ENCODE data around the gene FGF18. TPM values are rescaled to one million over a fixed set of nuclear protein-coding genes. Genes with fewer than 3 reads are reported as not detected.

The FGF18 gene
- total RNA-seq, 3 donors from 2014 or later = 0.37 to 1.3 (median 1.0) TPM

DNA sequence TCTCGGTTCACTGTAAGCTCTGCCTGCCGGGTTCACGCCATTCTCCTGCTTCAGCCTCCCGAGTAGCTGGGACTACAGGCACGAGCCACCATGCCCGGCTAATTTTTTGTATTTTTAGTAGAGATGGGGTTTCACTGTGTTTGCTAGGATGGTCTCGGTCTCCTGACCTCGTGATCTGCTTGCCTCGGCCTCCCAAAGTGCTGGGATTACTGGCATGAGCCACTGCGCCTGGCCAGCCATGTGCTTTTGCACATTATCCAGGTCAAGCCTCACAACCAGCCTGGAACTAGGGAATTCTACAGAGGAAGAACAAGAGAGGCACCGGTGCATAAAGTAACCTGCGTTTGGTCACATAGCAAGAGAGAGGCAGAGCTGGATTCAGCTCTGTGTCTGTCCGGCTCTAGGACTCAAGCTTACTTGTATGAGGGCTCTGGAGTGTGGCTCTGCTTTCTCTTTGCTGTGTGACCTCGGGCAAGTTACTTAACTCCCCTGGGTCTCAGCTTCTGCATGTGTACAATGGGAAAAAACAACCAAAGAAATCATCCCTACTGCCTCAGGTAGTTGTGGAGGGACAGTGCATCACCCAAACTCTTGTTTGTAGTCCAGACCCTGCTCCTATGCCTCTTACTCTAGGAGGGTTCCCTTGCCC, 6.3 kb downstream of the FGF18 start:
- Mint-ChIP-seq H3K4me1 (ENCODE audit: low read depth) (peaks cover 4% of the 10 kb centered on the region), H3K4me3 (no peak overlapping the region), H3K9me3 (no peaks in the 10 kb centered on the region), H3K27me3 (ENCODE audit: low read depth) (peaks cover 15% of the 10 kb centered on the region), H3K36me3 (ENCODE audit: insufficient read depth) (no peaks in the 10 kb centered on the region)
- ATAC-seq (no peak), DNase-seq (no peak)

DNA sequence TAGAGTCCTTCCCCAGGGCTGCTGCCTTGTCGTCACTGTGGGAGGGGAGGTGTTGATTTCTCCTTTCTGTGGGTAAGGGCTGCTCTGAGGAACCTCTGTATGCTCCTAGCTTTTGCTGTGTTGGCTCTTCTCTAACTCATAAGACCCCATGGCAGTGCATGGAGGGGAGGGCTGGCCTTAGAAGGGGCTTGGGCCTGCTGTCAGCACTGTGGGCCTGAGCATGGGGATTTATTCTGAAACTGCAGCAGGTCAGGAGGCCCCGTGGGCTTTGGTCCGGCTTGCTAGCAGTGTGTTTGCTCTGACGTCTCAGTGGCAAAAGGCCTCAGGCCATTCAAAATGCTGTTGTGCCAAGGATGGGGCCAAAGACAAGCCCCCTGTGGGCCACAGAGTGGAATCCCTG, 6.8 kb downstream of the FGF18 start:
- ATAC-seq (no peak), DNase-seq (no peak)
- H3K27me3 Mint-ChIP-seq (ENCODE audit: low read depth) = peaks cover 10% of the 10 kb centered on the region
- H3K9me3 Mint-ChIP-seq = no peaks in the 10 kb centered on the region
- no peaks in the 10 kb centered on the region for H3K36me3 Mint-ChIP-seq (ENCODE audit: insufficient read depth)
- no peak overlapping the region for H3K4me3 Mint-ChIP-seq
- H3K4me1 Mint-ChIP-seq (ENCODE audit: low read depth) = no peaks in the 10 kb centered on the region

DNA sequence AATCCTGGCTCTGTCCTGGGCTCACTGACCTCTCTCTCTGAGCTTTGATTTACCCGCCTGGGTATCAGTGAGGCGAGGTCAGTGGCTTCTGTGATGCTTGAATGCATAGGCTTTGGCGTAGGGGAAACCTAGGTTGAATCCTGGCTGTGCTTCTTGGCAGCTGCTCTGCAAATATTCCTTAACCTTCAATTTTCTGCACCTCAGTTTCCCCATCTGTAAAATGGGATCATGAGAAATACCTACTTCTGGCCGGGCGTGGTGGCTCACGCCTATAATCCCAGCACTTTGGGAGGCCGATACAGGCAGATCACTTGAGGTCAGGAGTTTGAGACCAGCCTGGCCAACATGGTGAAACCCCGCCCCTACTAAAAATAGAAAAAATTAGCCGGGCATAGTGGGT, 7.2 kb downstream of the FGF18 start:
- Mint-ChIP-seq H3K9me3 (no peaks in the 10 kb centered on the region), H3K4me3 (no peak overlapping the region), H3K27me3 (ENCODE audit: low read depth) (peaks cover 6% of the 10 kb centered on the region), H3K36me3 (ENCODE audit: insufficient read depth) (no peaks in the 10 kb centered on the region), H3K4me1 (ENCODE audit: low read depth) (no peaks in the 10 kb centered on the region)
- ATAC-seq (no peak), DNase-seq (no peak)

DNA sequence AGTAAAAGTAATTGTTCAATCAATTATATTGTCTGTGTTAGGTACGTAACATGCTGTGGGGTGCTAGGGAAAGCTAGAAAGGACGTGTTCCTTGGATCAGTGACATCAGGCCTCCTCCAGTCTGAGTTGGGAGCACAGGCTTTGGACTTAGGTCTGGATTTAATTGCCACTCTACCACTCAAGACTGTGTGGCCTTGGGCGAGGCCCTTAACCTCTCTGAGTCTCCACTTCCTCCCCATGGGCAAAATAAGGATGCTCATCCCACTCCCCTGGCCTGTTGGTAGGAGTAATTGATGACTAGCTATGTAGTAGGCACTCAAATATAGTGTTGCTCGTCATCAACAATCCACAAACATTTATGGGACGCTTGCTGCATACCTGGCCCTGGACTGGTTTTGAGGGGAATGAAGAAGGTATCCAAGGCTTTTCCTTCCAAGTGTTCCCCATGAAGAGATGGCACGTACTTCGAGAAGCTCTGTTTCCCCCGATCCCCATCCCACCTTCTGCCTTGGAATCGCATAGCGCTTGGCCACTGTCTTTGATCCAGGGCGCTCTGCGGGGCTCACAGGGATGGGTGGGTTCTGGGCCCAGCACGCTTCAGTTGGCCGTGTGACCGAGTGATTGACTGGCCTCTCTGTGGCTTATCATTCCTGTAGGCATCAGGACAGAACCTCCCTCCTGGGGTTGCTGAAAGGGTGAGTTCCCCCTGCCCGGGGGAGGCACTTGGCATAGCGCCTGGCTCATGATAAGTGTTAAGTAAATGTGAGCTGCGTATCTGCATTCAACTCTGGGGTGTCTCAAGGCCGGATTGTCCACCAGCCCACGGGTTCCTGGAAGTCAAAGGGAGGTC, 8.1 kb downstream of the FGF18 start:
- Mint-ChIP-seq H3K4me1 (ENCODE audit: low read depth) (no peaks in the 10 kb centered on the region), H3K9me3 (no peaks in the 10 kb centered on the region), H3K27me3 (ENCODE audit: low read depth) (peaks cover 1% of the 10 kb centered on the region), H3K36me3 (ENCODE audit: insufficient read depth) (no peaks in the 10 kb centered on the region), H3K4me3 (no peak overlapping the region)
- ATAC-seq = no peak
- DNase-seq = no peak

DNA sequence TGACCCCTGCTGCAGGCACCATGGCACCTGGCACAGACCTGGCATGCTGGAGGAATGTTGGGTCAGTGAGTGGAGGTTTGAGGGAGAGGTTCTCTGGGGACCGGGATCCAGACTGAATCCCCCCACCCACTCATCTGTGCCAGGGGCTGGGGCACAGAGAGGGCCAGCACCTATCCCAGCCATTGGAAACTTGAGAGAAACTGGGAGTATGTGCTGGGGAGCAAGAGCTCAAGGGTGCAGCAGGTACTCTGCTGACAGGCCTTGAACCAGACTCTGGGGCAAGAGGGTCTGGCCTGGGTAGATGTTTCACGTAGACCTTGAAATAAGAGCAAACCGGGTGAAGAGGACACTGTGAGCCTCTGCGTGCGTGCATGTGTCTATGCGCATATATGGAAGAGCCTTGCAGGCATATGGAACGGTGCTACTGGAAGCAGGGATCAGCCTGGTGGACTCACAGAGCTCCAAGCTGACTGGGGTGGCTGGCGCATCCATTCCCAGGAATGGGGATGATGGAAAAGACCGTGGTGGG, 8.8 kb downstream of the FGF18 start:
- no peak for ATAC-seq
- Mint-ChIP-seq H3K4me1 (ENCODE audit: low read depth) (no peaks in the 10 kb centered on the region), H3K36me3 (ENCODE audit: insufficient read depth) (no peaks in the 10 kb centered on the region), H3K9me3 (no peaks in the 10 kb centered on the region), H3K4me3 (no peak overlapping the region), H3K27me3 (ENCODE audit: low read depth) (peaks cover 1% of the 10 kb centered on the region)
- DNase-seq = no peak

DNA sequence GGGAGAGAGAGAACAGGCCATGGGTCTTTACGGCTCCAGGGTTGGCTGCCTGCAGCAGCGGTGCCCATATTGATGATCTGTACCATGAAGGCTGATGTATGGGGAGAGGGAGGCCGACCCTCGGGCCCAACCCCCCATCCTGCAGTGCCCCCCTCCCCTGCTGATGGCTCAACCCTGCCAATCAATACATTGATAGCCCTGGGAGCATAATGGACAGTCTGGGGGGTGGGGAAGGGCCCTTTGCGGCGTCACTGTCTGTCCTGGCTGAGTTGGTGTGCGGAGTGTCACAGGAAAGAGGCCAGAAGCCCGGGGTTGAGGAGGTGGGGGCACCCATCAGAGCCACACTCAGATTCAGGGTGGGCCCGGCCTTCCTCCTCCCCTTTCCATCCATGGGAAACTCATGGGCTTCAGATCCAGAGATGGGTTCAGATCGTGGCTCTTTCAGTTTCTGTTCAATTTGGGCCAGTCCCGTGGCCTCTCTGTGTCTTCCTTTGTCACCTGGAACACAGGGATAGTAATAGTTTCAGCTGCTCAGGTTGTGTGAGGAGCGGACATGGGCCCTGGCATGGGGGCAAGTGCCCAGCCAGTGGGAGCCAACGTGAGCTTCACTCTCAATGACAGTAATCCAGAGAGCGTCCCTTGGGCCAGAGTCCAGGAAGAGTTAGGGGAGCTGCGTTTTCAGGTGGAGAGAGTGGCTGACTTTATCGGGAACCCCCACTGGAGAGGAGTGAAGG, 9.5 kb downstream of the FGF18 start:
- no peak for DNase-seq
- no peaks in the 10 kb centered on the region for H3K4me1 Mint-ChIP-seq (ENCODE audit: low read depth)
- no peak for ATAC-seq
- H3K36me3 Mint-ChIP-seq (ENCODE audit: insufficient read depth) = no peaks in the 10 kb centered on the region
- H3K27me3 Mint-ChIP-seq (ENCODE audit: low read depth) = no peaks in the 10 kb centered on the region
- no peaks in the 10 kb centered on the region for H3K9me3 Mint-ChIP-seq
- H3K4me3 Mint-ChIP-seq = no peak overlapping the region

DNA sequence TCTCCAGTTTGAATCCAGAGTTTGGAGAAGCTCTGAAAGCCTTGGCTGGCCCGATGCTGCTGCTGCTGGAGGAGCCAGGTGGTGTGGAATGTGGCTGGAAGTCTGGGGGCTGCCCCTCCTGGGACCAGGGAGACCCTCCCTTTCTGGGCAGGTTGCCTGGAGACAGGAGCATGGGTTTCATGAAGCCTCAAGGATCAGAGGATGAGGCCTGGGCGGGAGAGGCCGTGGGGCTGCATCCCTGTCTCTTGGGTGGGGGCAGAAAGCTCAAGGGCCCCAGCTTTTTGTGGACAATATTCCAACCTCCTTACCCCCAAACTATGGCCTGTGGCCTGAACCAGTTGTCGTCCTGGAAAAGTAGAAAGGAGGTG, 10.1 kb downstream of the FGF18 start:
- no peaks in the 10 kb centered on the region for H3K4me1 Mint-ChIP-seq (ENCODE audit: low read depth)
- ATAC-seq (no peak), DNase-seq (no peak)
- no peak overlapping the region for H3K4me3 Mint-ChIP-seq
- no peaks in the 10 kb centered on the region for H3K9me3 Mint-ChIP-seq
- no peaks in the 10 kb centered on the region for H3K36me3 Mint-ChIP-seq (ENCODE audit: insufficient read depth)
- H3K27me3 Mint-ChIP-seq (ENCODE audit: low read depth) = no peaks in the 10 kb centered on the region

DNA sequence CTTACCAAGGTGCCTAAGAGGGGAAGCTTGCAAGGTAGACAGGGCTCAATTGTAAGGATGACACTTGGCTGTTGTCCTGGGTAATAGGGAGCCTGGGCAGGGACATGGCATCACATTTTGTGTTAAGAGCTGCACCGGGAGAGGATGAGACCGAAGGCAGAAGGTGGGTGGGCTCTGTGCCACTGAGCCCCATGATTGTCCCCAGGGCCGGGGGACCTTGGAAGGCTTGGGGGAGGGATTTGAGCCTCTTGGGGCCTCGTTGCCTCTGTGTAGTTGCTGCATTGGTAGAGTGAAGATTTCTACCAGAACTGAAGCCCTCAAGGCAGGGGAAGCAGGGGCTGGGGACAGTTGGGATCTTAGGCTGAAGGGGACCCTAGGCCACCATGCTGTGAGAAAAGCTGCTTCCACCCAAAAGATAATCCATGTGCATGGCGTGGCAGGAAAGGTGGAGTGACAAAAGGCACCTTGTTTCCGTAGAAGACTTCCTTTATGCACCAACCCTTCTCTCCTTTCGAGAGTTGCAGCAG, 11.9 kb downstream of the FGF18 start:
- Mint-ChIP-seq H3K9me3 (no peaks in the 10 kb centered on the region), H3K36me3 (ENCODE audit: insufficient read depth) (no peaks in the 10 kb centered on the region), H3K4me3 (no peak overlapping the region), H3K4me1 (ENCODE audit: low read depth) (no peaks in the 10 kb centered on the region), H3K27me3 (ENCODE audit: low read depth) (no peaks in the 10 kb centered on the region)
- ATAC-seq = no peak
- no peak for DNase-seq

DNA sequence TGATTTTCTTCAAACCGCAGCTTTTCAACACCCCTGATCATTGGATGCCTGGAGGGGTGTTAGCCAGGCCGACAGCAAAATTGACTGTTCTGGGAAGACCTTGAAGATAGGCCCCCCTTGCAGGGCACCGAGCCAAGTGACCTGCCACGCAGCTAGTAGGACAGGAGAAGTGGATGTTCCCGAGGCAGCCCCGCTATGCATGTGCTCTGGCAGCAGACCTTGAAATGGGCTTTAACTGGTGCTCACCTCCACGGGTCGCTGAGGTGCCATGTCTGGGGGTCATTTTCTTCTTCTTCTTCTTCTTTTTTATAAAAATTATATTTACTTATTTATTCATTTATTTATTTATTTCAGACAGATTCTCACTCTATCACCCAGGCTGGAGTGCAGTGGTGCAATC, 12.6 kb downstream of the FGF18 start:
- no peaks in the 10 kb centered on the region for H3K9me3 Mint-ChIP-seq
- H3K4me3 Mint-ChIP-seq = no peak overlapping the region
- H3K4me1 Mint-ChIP-seq (ENCODE audit: low read depth) = no peaks in the 10 kb centered on the region
- no peaks in the 10 kb centered on the region for H3K36me3 Mint-ChIP-seq (ENCODE audit: insufficient read depth)
- no peaks in the 10 kb centered on the region for H3K27me3 Mint-ChIP-seq (ENCODE audit: low read depth)
- ATAC-seq = no peak
- no peak for DNase-seq

DNA sequence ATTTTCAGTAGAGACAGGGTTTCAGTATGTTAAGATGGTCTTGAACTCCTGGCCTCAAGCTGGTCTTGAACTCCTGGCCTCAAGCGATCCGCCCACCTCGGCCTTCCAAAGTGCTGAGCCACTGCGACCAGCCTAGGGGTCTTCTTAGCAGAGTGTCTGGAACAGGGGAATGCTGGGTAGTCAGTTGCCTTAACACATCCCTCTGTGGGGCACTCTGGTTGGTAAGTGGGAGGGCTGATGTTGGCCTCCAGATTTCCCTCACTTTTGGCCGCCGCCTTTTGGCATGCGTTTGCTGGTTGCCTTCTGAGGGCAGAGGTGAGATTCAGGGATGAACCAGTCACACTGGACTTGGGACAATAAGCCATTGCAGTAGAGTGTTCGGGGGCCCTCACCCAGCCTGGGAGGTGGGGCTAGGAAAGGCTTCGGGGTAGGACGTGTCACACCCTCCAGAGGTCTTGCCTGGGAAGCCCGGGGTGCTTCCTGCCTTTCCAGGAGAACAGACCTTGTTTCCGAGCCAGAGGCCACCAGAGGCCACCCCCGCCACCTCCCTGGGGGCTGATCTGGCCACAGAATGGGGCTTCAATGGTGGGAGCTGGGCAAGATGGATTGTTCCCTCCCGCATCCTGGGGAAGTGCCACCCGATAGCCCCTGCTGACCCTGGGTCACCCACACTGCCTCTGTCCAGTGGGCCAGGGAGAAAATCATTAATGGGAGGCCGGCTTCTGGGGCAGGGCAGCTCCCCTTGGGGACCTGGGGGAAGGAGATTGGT, 13.3 kb downstream of the FGF18 start:
- no peak for DNase-seq
- no peak for ATAC-seq
- H3K27me3 Mint-ChIP-seq (ENCODE audit: low read depth) = no peaks in the 10 kb centered on the region
- no peaks in the 10 kb centered on the region for H3K4me1 Mint-ChIP-seq (ENCODE audit: low read depth)
- H3K4me3 Mint-ChIP-seq = no peak overlapping the region
- no peaks in the 10 kb centered on the region for H3K36me3 Mint-ChIP-seq (ENCODE audit: insufficient read depth)
- no peaks in the 10 kb centered on the region for H3K9me3 Mint-ChIP-seq

DNA sequence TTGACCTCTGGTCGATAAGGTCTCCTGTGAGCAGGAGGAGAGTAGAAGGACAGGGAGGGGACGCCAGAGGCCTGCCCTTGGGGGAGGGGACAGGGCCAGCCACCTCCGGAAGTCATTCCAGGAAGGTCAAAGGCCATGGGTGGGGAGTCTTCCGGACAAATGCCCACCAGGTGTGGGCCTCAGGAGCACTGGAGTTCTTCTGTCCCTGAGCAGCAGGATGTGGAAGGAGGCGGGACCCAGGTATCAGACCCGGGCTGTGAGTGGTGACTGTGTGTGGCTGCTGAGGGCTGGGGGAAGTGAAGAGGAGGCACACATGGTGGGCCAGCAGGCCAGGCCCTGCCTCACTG, 13.9 kb downstream of the FGF18 start:
- H3K36me3 Mint-ChIP-seq (ENCODE audit: insufficient read depth) = no peaks in the 10 kb centered on the region
- no peak for ATAC-seq
- DNase-seq = no peak
- H3K9me3 Mint-ChIP-seq = no peaks in the 10 kb centered on the region
- no peaks in the 10 kb centered on the region for H3K4me1 Mint-ChIP-seq (ENCODE audit: low read depth)
- no peaks in the 10 kb centered on the region for H3K27me3 Mint-ChIP-seq (ENCODE audit: low read depth)
- no peak overlapping the region for H3K4me3 Mint-ChIP-seq

DNA sequence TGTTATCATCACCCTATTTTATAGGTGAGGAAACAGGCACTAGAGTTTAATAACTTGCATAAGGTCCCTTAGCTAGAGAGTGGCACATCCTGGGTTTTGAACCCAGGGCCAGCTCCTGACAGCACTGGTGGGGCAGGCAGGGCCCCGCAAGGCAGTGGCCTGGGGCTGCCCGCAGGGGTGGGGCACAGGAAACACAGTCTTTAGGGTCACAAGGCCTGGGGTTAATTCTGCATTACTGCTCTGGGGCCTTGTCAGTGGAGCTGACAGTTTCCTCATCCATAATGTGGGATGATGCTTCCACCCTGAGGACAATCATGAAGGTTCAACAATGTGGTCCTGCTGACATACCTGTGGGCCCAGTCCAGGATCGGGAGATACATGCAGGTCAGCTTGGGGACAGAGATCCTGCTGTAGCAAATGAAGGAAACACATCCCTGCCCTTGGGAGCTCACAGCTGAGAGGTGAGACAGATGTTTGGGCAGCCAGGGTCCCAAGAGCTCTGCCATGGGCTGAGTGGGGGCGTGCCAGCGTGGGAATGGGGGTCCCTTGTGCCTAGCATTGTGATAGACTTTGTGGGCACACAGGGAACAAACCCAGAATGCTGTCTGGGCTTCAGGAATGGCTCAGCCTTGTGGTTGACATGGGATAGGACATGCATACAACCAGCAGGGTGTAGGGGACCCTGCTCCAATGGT, 14.7 kb downstream of the FGF18 start:
- Mint-ChIP-seq H3K36me3 (ENCODE audit: insufficient read depth) (no peaks in the 10 kb centered on the region), H3K4me1 (ENCODE audit: low read depth) (no peaks in the 10 kb centered on the region), H3K27me3 (ENCODE audit: low read depth) (no peaks in the 10 kb centered on the region), H3K9me3 (no peaks in the 10 kb centered on the region), H3K4me3 (no peak overlapping the region)
- ATAC-seq = no peak
- DNase-seq = no peak

DNA sequence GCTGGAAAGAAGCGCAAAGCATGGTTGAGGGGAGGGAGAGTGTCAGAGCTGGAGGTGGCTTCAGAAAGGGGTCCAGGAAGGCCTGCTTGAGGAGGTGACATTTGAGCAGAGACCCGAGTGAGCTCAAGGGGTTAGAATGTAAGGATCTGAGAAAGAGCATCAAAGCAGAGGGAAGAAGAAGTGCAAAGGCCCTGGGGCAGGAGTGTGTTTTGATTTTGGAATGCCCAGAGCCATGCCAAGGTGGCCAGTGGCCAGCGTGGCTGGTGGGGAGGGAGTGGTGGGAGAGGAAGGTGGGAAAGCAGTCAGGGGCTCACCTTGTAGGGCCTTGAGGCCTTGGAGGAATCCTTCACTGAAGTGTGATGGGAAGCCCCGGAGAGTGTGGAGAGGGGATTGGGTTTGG, 15.4 kb downstream of the FGF18 start:
- ATAC-seq (no peak), DNase-seq (no peak)
- Mint-ChIP-seq H3K36me3 (ENCODE audit: insufficient read depth) (no peaks in the 10 kb centered on the region), H3K27me3 (ENCODE audit: low read depth) (no peaks in the 10 kb centered on the region), H3K4me1 (ENCODE audit: low read depth) (no peaks in the 10 kb centered on the region), H3K4me3 (no peak overlapping the region), H3K9me3 (no peaks in the 10 kb centered on the region)

All from activated T-cell treated with anti-CD3 and anti-CD28 coated beads, Interleukin-2, amount 50 U/mL, for 4 hours (primary cell).